Sigmoid colon (tissue), 7 donors: ENCODE measurements around the gene ABLIM1. TPM values are rescaled to one million over a fixed set of nuclear protein-coding genes. Genes with fewer than 3 reads are reported as not detected.

Source experiments
- DNase-seq: peaks from one replicate; pipeline ENCODE4 v3.0.0-alpha.2; 2019
- H3K27ac ChIP-seq, 4 donors: fragments of 200-600 bp; sonication (generic); one replicate each; pipeline ENCODE4 v1.5.1; 2016 to 2019; ENCODE audit warnings: mild to moderate bottlenecking in 1 of 4
- H3K27me3 ChIP-seq, 3 donors: fragments of 200-600 bp; sonication (generic); one replicate each; pipeline ENCODE4 v1.5.1; 2019; ENCODE audit warnings: mild to moderate bottlenecking in 1 of 3
- H3K36me3 ChIP-seq, 4 donors: fragments of 200-600 bp; sonication (generic); one replicate each; pipeline ENCODE4 v1.5.1; 2016 to 2019
- H3K4me1 ChIP-seq, 4 donors: fragments of 200-600 bp; sonication (generic); one replicate each; pipeline ENCODE4 v1.5.1; 2017 to 2019
- H3K4me3 ChIP-seq, 4 donors: fragments of 200-600 bp; sonication (generic); one replicate each; pipeline ENCODE4 v1.5.1; 2017 to 2019; ENCODE audit warnings: mild to moderate bottlenecking in 2 of 4, moderate library complexity in 1 of 4
- H3K9me3 ChIP-seq, 4 donors: fragments of 200-600 bp in 3 of 4; sonication (generic) in 3 of 4; one replicate each; pipeline versions ENCODE4 v1.5.1 to v1.6.1; 2013 to 2019
- EP300 ChIP-seq, 4 donors: sonication (generic); formaldehyde crosslinking; IDR thresholded peaks; one replicate each; pipeline ENCODE4 v1.6.1; 2017; ENCODE audit warnings: antibody characterized with exemption in 4 of 4
- POLR2A ChIP-seq, 2 donors: fragments of 450-650 bp; IDR thresholded peaks; one replicate each; pipeline ENCODE4 v1.6.1; 2016; ENCODE audit warnings: antibody characterized with exemption in 2 of 2, mild to moderate bottlenecking in 2 of 2, moderate library complexity in 2 of 2
- POLR2AphosphoS5 ChIP-seq, 4 donors: sonication (generic); formaldehyde crosslinking; IDR thresholded peaks; one replicate each; pipeline ENCODE4 v1.6.1; 2017; ENCODE audit warnings: antibody characterized with exemption in 4 of 4
- WGBS, 2 donors: extraction: QIAGEN DNeasy Blood & Tissue Kit; methylation state at CpG; one replicate each; pipeline ENCODE4 v1.1.7; 2013; 5-methylcytosine and 5-hydroxymethylcytosine counted together
- intact Hi-C: fragments of 100-400 bp; cut with DNase I; formaldehyde crosslinking; loops from one replicate; pipeline ENCODE4 v1.15.1; 2023
- polyA plus RNA-seq, 3 donors: library from polyadenylated mRNA; stranded (reverse); fragments of 200-250 nt; gene quantifications; one replicate each; pipeline ENCODE4 v1.2.3, GENCODE V29; 2013
- total RNA-seq, 4 donors: library from RNA; depleted of rRNA; stranded (reverse); fragments of >200 nt; gene quantifications; one replicate each; pipeline ENCODE4 v1.1.0, GENCODE V29; 2016
- TF ChIP-seq, protein P1 (sequence below), 4 experiments: fragments of 450-650 bp in 3 of 4; fragments of 200-600 bp in 1 of 4; IDR thresholded peaks; one replicate each; pipeline ENCODE4 v1.5.1; 2016 to 2019; ENCODE audit warnings: antibody characterized with exemption in 4 of 4, mild to moderate bottlenecking in 3 of 4, moderate library complexity in 2 of 4
- donor health status: healthy with polysubstance abuse.
- donor health status: Bipolar disorder and iron deficiency.
- donor health status: healthy.

The ABLIM1 gene
- total and polyA plus RNA-seq, 7 donors = 41.9 to 127 (median 49.5) TPM

DNA sequence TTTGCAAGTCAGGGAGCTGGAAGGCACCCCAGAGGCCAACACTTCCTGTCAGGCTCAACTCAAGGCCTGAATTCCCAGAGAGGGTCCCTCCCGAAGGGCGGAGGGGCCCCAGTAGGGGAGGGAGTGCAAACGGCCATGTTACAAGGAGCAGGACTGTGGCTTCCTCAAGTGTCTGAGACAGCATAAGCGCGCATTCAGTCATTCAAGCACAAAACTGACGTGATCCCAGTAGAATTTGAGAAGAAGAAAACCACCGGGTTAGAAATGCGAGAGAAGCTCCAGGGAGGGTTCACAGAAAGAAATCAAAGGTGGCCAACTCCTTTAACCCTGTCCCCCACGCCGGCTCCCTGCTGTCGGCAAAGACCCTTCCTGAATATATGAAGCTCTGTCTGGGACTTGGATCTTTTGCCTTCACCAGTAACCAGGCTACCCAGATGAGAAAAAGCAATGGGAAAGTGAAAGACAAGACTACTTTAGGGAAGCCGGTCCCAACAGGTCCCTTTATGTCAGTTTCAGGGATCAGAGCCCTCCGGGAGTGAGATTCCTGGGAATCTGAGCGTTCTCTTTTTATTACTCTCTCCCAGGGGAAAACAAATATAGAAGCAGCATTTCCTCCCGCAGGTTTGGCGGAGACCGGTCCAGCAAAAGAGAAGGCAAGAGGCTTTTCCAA lies 255.1 kb downstream of the ABLIM1 start:
- no peak for TF ChIP-seq POLR2A (IDR thresholded peaks at IDR 0.05)
- TF ChIP-seq EP300 (IDR thresholded peaks at IDR 0.05) = no peak
- TF ChIP-seq, protein P1, sequence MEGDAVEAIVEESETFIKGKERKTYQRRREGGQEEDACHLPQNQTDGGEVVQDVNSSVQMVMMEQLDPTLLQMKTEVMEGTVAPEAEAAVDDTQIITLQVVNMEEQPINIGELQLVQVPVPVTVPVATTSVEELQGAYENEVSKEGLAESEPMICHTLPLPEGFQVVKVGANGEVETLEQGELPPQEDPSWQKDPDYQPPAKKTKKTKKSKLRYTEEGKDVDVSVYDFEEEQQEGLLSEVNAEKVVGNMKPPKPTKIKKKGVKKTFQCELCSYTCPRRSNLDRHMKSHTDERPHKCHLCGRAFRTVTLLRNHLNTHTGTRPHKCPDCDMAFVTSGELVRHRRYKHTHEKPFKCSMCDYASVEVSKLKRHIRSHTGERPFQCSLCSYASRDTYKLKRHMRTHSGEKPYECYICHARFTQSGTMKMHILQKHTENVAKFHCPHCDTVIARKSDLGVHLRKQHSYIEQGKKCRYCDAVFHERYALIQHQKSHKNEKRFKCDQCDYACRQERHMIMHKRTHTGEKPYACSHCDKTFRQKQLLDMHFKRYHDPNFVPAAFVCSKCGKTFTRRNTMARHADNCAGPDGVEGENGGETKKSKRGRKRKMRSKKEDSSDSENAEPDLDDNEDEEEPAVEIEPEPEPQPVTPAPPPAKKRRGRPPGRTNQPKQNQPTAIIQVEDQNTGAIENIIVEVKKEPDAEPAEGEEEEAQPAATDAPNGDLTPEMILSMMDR (IDR thresholded peaks at IDR 0.05) = no peak
- peaks cover 0 to 72% (median 52%) of the 10 kb centered on the region in 4 donors for H3K4me1 ChIP-seq

DNA sequence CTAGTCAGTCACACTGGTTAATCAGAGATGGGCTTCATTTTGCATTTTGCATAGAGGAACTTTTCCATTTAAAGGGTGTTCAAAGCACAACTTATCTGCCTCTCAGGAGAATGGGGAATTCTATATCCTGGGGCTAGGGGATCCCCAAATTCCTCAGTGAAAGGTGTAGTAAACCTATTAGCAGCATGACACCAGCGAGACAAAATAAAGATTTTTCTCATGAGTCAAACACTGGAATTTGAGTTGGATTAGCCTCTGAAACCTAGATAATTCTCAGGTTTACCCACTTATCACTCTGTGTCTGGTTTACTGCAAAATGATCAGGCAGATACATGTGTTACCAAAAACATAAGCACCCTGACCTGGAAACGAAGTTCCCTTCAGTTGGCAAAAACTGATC lies 255.8 kb downstream of the ABLIM1 start:
- Histone ChIP-seq H3K9me3 (no peaks in the 10 kb centered on the region), H3K4me3 (peak overlapping the region in 2 of 4 donors; percentile 51 to 62), H3K36me3 (no peaks in the 10 kb centered on the region), H3K27me3 (peaks cover 0 to 13% (median 5%) of the 10 kb centered on the region in 3 donors), H3K4me1 (peaks cover 0 to 76% (median 56%) of the 10 kb centered on the region in 4 donors), H3K27ac (peak overlapping the region; percentile 71 to 78 (median 73))
- TF ChIP-seq EP300 (IDR thresholded peaks at IDR 0.05) (no peak), POLR2AphosphoS5 (IDR thresholded peaks at IDR 0.05) (no peak), POLR2A (IDR thresholded peaks at IDR 0.05) (no peak)
- TF ChIP-seq, protein P1 (IDR thresholded peaks at IDR 0.05) = no peak
- 78 to 84% methylated on average over 2 of the region's 2 CpGs for WGBS, 2 donors
- intact Hi-C loops = loop anchor here (5.0 kb wide), 1 partner anchor 55 kb away; no protein-coding TSS in a partner anchor
- no peak for DNase-seq

More for the DNA sequence above, 255.1 kb downstream of the ABLIM1 start:
- WGBS, 2 donors = 26 to 44% methylated on average over 17 of the region's 17 CpGs
- Histone ChIP-seq H3K4me3 (peak overlapping the region; percentile 46 to 62 (median 53)), H3K27me3 (peaks cover 0 to 13% (median 5%) of the 10 kb centered on the region in 3 donors), H3K9me3 (no peaks in the 10 kb centered on the region), H3K36me3 (no peaks in the 10 kb centered on the region), H3K27ac (peak overlapping the region; percentile 71 to 78 (median 73))
- intact Hi-C loops = loop anchor here (5.0 kb wide), 1 partner anchor 56 kb away; no protein-coding TSS in a partner anchor
- DNase-seq = peak; percentile 66

DNA sequence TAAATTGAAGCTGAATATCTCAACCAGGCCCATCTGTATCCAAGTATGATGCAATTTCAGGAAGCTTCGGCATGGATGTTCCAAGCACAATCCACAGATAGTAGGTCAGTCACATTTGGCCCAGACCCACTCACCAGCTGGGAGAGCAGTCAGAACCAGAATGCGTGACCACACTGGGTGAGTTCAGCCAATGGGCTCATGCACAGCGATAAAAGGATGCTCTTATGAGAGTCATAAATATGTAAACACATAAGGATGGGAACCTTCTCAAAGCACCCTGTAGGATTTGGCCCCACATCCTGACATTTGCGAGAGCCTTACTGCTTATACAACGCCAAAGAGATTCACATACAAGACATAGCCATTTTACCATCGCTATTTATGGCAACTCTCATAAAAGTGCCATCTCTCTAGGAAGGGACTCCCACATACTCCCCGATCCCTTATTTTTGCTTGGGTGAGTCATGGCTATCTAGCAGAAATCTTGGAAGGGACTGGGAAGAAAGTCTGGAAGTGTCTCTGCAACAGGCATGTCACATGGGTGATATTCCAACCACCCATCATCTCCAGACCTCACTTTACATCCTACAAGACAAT lies 256.8 kb downstream of the ABLIM1 start:
- peaks cover 0 to 84% (median 62%) of the 10 kb centered on the region in 4 donors for H3K4me1 ChIP-seq
- DNase-seq = peak; percentile 94

DNA sequence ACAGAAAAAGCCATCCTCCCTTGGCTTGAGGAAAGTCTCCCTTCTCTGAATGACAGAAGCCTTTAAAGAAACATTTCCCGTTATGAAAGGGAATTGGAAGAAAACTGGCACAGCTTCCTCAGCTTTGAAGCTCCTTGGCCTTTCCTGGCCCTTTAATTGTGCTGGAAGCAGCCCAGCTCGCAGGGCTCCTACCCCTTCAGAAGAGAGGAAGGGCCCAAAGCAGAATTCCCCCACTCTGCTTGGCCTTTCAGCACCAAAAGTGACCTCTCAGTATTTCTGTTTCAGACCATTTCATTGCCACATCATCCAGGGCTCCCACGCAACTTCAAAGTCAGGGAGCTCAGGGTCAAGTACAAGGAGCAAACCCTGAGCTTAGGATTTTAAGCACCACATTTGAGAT lies 258.0 kb downstream of the ABLIM1 start:
- peaks cover 0 to 86% (median 62%) of the 10 kb centered on the region in 4 donors for H3K4me1 ChIP-seq
- no peaks in the 10 kb centered on the region for H3K9me3 ChIP-seq
- TF ChIP-seq POLR2A (IDR thresholded peaks at IDR 0.05) (no peak), EP300 (IDR thresholded peaks at IDR 0.05) (no peak), POLR2AphosphoS5 (IDR thresholded peaks at IDR 0.05) (no peak)
- TF ChIP-seq, protein P1 (IDR thresholded peaks at IDR 0.05) = no peak
- H3K27me3 ChIP-seq = peaks cover 0 to 13% (median 5%) of the 10 kb centered on the region in 3 donors
- intact Hi-C loops = loop anchor here (5.0 kb wide), 1 partner anchor 53 kb away; no protein-coding TSS in a partner anchor
- WGBS, 2 donors = 52% methylated on average over 3 of the region's 3 CpGs
- H3K36me3 ChIP-seq = no peaks in the 10 kb centered on the region
- DNase-seq = peak; percentile 63
- H3K27ac ChIP-seq = peak overlapping the region; percentile 45 to 78 (median 73)
- no peak overlapping the region for H3K4me3 ChIP-seq

More for the DNA sequence above, 256.8 kb downstream of the ABLIM1 start:
- Histone ChIP-seq H3K36me3 (no peaks in the 10 kb centered on the region), H3K27me3 (peaks cover 0 to 13% (median 5%) of the 10 kb centered on the region in 3 donors), H3K9me3 (no peaks in the 10 kb centered on the region), H3K27ac (peak overlapping the region; percentile 62 to 78 (median 73)), H3K4me3 (no peak overlapping the region)
- intact Hi-C loops = loop anchor here (5.0 kb wide), 1 partner anchor 54 kb away; no protein-coding TSS in a partner anchor
- 76 to 86% methylated on average over 7 of the region's 7 CpGs for WGBS, 2 donors
- TF ChIP-seq POLR2A (IDR thresholded peaks at IDR 0.05) (no peak), POLR2AphosphoS5 (IDR thresholded peaks at IDR 0.05) (peak; percentile 32 to 77 (median 70))

DNA sequence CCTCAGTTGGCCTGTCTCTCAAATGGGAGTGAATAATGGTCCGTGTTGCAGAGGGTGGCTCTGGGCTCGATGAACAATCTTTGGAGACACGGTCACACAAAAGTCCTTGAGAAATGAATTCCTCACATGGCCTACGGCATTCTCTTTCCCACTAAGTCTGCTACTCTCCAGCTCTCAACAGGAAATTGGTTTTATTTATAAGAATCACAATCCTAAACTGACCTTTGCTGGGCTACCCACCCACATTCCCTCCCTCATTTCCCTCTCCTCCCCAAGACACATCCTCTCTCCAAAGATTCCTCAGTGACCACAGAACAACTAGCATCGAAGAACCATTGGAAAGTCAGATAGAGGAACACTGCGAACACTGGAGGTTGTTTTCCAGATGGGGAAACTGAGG lies 258.5 kb downstream of the ABLIM1 start:
- Histone ChIP-seq H3K9me3 (no peaks in the 10 kb centered on the region), H3K36me3 (no peaks in the 10 kb centered on the region), H3K4me3 (no peak overlapping the region), H3K27me3 (peaks cover 0 to 12% (median 5%) of the 10 kb centered on the region in 3 donors), H3K27ac (peak overlapping the region; percentile 45 to 78 (median 73)), H3K4me1 (peaks cover 0 to 81% (median 57%) of the 10 kb centered on the region in 4 donors)
- no peak for DNase-seq
- TF ChIP-seq EP300 (IDR thresholded peaks at IDR 0.05) (no peak), POLR2A (IDR thresholded peaks at IDR 0.05) (no peak), POLR2AphosphoS5 (IDR thresholded peaks at IDR 0.05) (no peak)
- TF ChIP-seq, protein P1 (IDR thresholded peaks at IDR 0.05) = no peak
- 80 to 82% methylated on average over 6 of the region's 6 CpGs for WGBS, 2 donors
- intact Hi-C loops = no loop called here
